Measurements from ENCODE around the gene CFAP92.

DNA sequence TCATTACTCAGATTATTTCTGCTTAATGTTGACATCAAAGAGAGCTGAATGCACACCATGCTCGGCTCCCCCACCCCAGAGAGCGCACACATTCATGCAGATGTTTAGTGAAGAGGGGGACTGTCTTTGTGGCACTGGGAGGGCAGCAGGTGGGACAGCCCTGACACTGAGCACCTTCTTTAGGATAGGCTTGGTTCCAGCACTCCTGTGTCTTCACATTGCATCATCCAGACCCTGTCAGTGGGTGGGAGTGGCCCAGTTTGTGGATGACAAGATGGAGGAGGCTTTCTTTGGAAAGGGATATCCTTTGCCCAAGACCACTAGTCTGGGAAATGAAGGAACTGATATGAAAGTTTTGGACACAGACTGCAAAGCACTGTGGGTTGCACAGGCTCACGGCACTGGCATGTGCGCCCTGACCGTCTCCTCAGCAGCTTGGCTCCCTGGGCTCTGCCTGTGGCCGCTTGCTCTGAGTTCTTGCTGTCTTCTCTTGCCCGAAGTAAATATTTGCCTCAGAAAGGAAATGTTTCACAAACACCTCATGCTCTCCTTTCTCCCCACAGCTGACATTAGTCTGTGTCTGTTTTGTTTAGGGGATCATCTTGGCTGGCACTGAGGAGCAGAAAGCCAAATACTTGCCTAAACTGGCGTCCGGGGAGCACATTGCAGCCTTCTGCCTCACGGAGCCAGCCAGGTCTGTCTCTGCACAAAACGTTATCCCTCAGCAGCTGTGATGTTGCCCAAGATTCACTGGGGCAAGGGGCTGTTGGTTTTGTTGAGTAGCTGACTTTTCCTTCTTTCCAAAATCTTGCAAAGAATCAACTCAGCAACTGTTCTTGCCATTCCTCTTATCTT lies 97.8 kb downstream of the CFAP92 start:
- no peak for TF ChIP-seq POLR2A (IDR thresholded peaks at IDR 0.05)
- TF ChIP-seq, protein P1, sequence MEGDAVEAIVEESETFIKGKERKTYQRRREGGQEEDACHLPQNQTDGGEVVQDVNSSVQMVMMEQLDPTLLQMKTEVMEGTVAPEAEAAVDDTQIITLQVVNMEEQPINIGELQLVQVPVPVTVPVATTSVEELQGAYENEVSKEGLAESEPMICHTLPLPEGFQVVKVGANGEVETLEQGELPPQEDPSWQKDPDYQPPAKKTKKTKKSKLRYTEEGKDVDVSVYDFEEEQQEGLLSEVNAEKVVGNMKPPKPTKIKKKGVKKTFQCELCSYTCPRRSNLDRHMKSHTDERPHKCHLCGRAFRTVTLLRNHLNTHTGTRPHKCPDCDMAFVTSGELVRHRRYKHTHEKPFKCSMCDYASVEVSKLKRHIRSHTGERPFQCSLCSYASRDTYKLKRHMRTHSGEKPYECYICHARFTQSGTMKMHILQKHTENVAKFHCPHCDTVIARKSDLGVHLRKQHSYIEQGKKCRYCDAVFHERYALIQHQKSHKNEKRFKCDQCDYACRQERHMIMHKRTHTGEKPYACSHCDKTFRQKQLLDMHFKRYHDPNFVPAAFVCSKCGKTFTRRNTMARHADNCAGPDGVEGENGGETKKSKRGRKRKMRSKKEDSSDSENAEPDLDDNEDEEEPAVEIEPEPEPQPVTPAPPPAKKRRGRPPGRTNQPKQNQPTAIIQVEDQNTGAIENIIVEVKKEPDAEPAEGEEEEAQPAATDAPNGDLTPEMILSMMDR (IDR thresholded peaks at IDR 0.05): no peak

All from thyroid gland (tissue), 4 donors.